H9 (cell line): ENCODE results near the gene MS4A15. TPM values are rescaled to one million over a fixed set of nuclear protein-coding genes. Genes with fewer than 3 reads are reported as not detected.

ENCODE experiments used
- DNase-seq: peaks from one replicate; pipeline ENCODE4 v3.0.0-alpha.2; 2017
- H2AFZ ChIP-seq: one replicate; pipeline ENCODE4 v1.6.1; 2013; ENCODE audit warnings: mild to moderate bottlenecking, low read length, control low read depth, moderate library complexity
- H2AK5ac ChIP-seq: 2 replicates; pipeline ENCODE4 v1.6.1; 2013; ENCODE audit warnings: low read length, control low read depth, mixed read lengths; ENCODE audit not compliant: insufficient read length
- H2BK120ac ChIP-seq: one replicate; pipeline ENCODE4 v1.6.1; 2013; ENCODE audit warnings: low read depth, mild to moderate bottlenecking, low read length, control low read depth, inconsistent platforms; ENCODE audit not compliant: poor library complexity, severe bottlenecking
- H2BK12ac ChIP-seq: 2 replicates; pipeline ENCODE4 v1.6.1; 2013; ENCODE audit warnings: low read length, control low read depth, mixed read lengths, low read depth; ENCODE audit not compliant: insufficient read length
- H2BK15ac ChIP-seq: 2 replicates; pipeline ENCODE4 v1.6.1; 2013; ENCODE audit warnings: low read depth, low read length, control low read depth
- H2BK20ac ChIP-seq: one replicate; pipeline ENCODE4 v1.6.1; 2013; ENCODE audit warnings: low read depth, mild to moderate bottlenecking, low read length, control low read depth, inconsistent platforms; ENCODE audit not compliant: poor library complexity, severe bottlenecking
- H2BK5ac ChIP-seq: 2 replicates; pipeline ENCODE4 v1.6.1; 2013; ENCODE audit warnings: low read length, control low read depth, mixed read lengths; ENCODE audit not compliant: insufficient read length
- H3K14ac ChIP-seq: 2 replicates; pipeline ENCODE4 v1.6.1; 2013; ENCODE audit warnings: low read length, control low read depth; ENCODE audit not compliant: insufficient read depth
- H3K18ac ChIP-seq: 2 replicates; pipeline ENCODE4 v1.6.1; 2013; ENCODE audit warnings: low read depth, mild to moderate bottlenecking, mixed read lengths, low read length, control low read depth; ENCODE audit not compliant: insufficient read length
- H3K23ac ChIP-seq: 2 replicates; pipeline ENCODE4 v1.6.1; 2013; ENCODE audit warnings: low read length, control low read depth, mixed read lengths, low read depth; ENCODE audit not compliant: insufficient read length
- H3K23me2 ChIP-seq: 2 replicates; pipeline ENCODE4 v1.6.1; 2013; ENCODE audit warnings: low read depth, mild to moderate bottlenecking, mixed read lengths, low read length, control low read depth; ENCODE audit not compliant: insufficient read length, poor library complexity, severe bottlenecking
- H3K27ac ChIP-seq: 2 replicates; pipeline ENCODE4 v1.5.1; 2013; ENCODE audit warnings: low read length, control low read depth, mixed read lengths, low read depth; ENCODE audit not compliant: insufficient read length
- H3K27me3 ChIP-seq: 2 replicates; pipeline ENCODE4 v1.6.1; 2013; ENCODE audit warnings: low read length, control low read depth, inconsistent platforms; ENCODE audit not compliant: insufficient read depth
- H3K4ac ChIP-seq: 2 replicates; pipeline ENCODE4 v1.6.1; 2013; ENCODE audit warnings: low read depth, mild to moderate bottlenecking, control low read depth, inconsistent platforms, low read length, moderate library complexity
- H3K4me1 ChIP-seq: 2 replicates; pipeline ENCODE4 v1.6.1; 2013; ENCODE audit warnings: low read length, control low read depth, inconsistent platforms; ENCODE audit not compliant: insufficient read depth
- H3K4me2 ChIP-seq: 2 replicates; pipeline ENCODE4 v1.6.1; 2013; ENCODE audit warnings: low read length, control low read depth, mixed read lengths; ENCODE audit not compliant: insufficient read length, insufficient read depth
- H3K56ac ChIP-seq: 2 replicates; pipeline ENCODE4 v1.6.1; 2013; ENCODE audit warnings: low read depth, mild to moderate bottlenecking, mixed read lengths, low read length, control low read depth; ENCODE audit not compliant: insufficient read length
- H3K79me1 ChIP-seq: 2 replicates; pipeline ENCODE4 v1.6.1; 2013; ENCODE audit warnings: low read depth, mild to moderate bottlenecking, moderate library complexity, low read length, control low read depth, inconsistent platforms; ENCODE audit not compliant: insufficient read depth, poor library complexity, severe bottlenecking
- H3K79me2 ChIP-seq: 2 replicates; pipeline ENCODE4 v1.6.1; 2013; ENCODE audit warnings: low read length, control low read depth, inconsistent platforms; ENCODE audit not compliant: insufficient read depth
- H3K9ac ChIP-seq: 2 replicates; pipeline ENCODE4 v1.6.1; 2013; ENCODE audit warnings: low read length, control low read depth, mixed read lengths; ENCODE audit not compliant: insufficient read length; ENCODE audit errors: extremely low read depth
- H3K9me3 ChIP-seq: one replicate; pipeline ENCODE4 v1.6.1; 2013; ENCODE audit warnings: low read depth, low read length, inconsistent platforms; ENCODE audit not compliant: control insufficient read depth
- H3T11ph ChIP-seq: one replicate; pipeline ENCODE4 v1.6.1; 2013; ENCODE audit warnings: mild to moderate bottlenecking, low read length, control low read depth, inconsistent platforms
- H4K20me1 ChIP-seq: one replicate; pipeline ENCODE4 v1.6.1; 2013; ENCODE audit not compliant: control insufficient read depth, insufficient read length, insufficient read depth
- H4K5ac ChIP-seq: 2 replicates; pipeline ENCODE4 v1.6.1; 2013; ENCODE audit warnings: low read depth, mild to moderate bottlenecking, mixed read lengths, low read length, control low read depth; ENCODE audit not compliant: insufficient read length
- H4K8ac ChIP-seq: replicated peaks from 2 replicates; pipeline ENCODE4 v1.6.1; 2013; ENCODE audit warnings: low read length, control low read depth, mixed read lengths, low read depth; ENCODE audit not compliant: insufficient read length
- H4K91ac ChIP-seq: 2 replicates; pipeline ENCODE4 v1.6.1; 2013; ENCODE audit warnings: low read depth, mild to moderate bottlenecking, moderate library complexity, mixed read lengths, low read length, control low read depth; ENCODE audit not compliant: insufficient read length
- H3K27ac Mint-ChIP-seq, 3 experiments: 2 replicates in 2 of 3; 3 replicates in 1 of 3; pipeline ENCODE4 v1.8.0; 2020 to 2021; ENCODE audit warnings: mixed read lengths in 3 of 3, mild to moderate bottlenecking in 1 of 3, moderate library complexity in 1 of 3
- H3K27me3 Mint-ChIP-seq: 2 replicates; pipeline ENCODE4 v1.8.0; 2021; ENCODE audit warnings: low read depth, mild to moderate bottlenecking, moderate library complexity, mixed read lengths
- H3K36me3 Mint-ChIP-seq, 3 experiments: 2 replicates in 2 of 3; 3 replicates in 1 of 3; pipeline ENCODE4 v1.8.0; 2020 to 2021; ENCODE audit warnings: low read depth in 3 of 3, mixed read lengths in 3 of 3; ENCODE audit not compliant: insufficient read depth in 1 of 3
- H3K4me1 Mint-ChIP-seq, 2 experiments: 2 replicates each; pipeline ENCODE4 v1.8.0; 2020; ENCODE audit warnings: mixed read lengths in 2 of 2
- H3K4me3 Mint-ChIP-seq, 2 experiments: 2 replicates in 1 of 2; 3 replicates in 1 of 2; pipeline ENCODE4 v1.8.0; 2020 to 2021; ENCODE audit warnings: mild to moderate bottlenecking in 2 of 2, mixed read lengths in 2 of 2, moderate library complexity in 1 of 2
- H3K9me3 Mint-ChIP-seq, 2 experiments: 2 replicates in 1 of 2; 3 replicates in 1 of 2; pipeline ENCODE4 v1.8.0; 2020; ENCODE audit warnings: mild to moderate bottlenecking in 2 of 2, mixed read lengths in 2 of 2, moderate library complexity in 1 of 2
- WGBS: extraction: QIAGEN DNeasy Blood & Tissue Kit; methylation state at CpG from one replicate; pipeline ENCODE4 v1.1.7; 2013; ENCODE audit warnings: missing lambda C conversion rate, low lambda C conversion rate, mixed read lengths; ENCODE audit not compliant: insufficient read length; ENCODE audit errors: extremely low coverage; 5-methylcytosine and 5-hydroxymethylcytosine counted together
- total RNA-seq: library from RNA; stranded (reverse); gene quantifications from 2 replicates; pipeline ENCODE4 v1.2.1, GENCODE V29; 2021
- TF ChIP-seq, protein P1 (sequence below): fragments of 200-600 bp; sonication (generic); conservative IDR thresholded peaks from 3 replicates; pipeline ENCODE4 v1.8.0; 2021; ENCODE audit warnings: antibody characterized with exemption, mild to moderate bottlenecking

Gene MS4A15
- total RNA-seq, 1 experiment from 2014 or later, result 0.11 TPM

DNA sequence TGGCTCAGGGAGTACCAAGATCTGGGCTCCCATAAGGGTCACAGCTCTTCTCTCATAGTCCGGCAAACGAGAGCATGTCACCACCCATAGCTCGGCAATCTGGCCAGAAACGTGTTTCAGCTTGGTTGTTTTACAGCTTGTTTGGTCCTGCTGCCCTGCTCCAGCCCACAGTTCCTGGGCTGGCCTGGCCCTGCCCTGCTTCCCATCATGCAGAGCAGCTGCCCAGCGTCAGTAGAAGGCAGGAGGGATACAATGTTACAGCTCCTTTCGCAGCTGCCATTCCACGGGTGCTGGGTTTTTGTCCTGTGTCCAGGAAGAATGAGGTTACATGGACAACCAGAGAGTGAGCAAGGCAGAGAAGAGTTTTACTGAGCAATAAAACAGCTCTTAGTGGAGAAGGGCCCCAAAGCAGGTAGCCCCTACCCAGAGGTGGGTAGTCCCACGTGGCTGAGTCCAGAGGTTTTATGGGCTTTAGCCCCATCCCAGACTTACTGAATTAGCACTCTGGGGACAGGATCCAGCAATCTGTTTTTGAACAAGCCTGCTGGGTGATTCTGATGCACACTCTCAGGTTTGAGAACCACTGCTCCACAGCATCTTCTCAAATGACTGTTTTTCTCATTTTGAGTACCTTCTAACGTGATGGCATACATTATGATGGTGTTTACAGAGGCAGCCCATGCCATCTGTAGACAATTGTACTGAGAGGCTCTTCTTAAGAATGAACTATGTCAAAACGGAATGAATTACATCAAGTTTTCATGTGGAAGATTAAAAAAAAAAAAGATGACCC, 37.9 kb upstream of the MS4A15 start:
- Histone ChIP-seq H4K91ac (no peak overlapping the region), H3K27ac (no peak overlapping the region), H3T11ph (no peak overlapping the region), H2BK120ac (no peak overlapping the region), H2BK15ac (no peak overlapping the region), H2BK5ac (no peak overlapping the region), H3K9me3 (no peaks in the 10 kb centered on the region), H3K4ac (no peak overlapping the region), H2AK5ac (no peak overlapping the region), H3K23ac (no peak overlapping the region), H3K4me2 (no peak overlapping the region), H3K79me1 (no peaks in the 10 kb centered on the region), H4K5ac (no peak overlapping the region), H3K27me3 (no peaks in the 10 kb centered on the region), H2AFZ (no peak overlapping the region), H3K79me2 (no peaks in the 10 kb centered on the region), H4K8ac (no peak overlapping the region), H3K14ac (no peak overlapping the region; the same call in 1 of the 2 replicates), H4K20me1 (no peaks in the 10 kb centered on the region), H3K56ac (no peak overlapping the region), H2BK12ac (no peak overlapping the region), H2BK20ac (no peak overlapping the region), H3K9ac (no peak overlapping the region), H3K4me1 (no peaks in the 10 kb centered on the region), H3K23me2 (no peaks in the 10 kb centered on the region), H3K18ac (no peak overlapping the region)
- H3K27ac Mint-ChIP-seq, result no peak overlapping the region
- WGBS, result no CpG with 5 or more reads among the region's 10 CpGs
- H3K4me3 Mint-ChIP-seq, result no peak overlapping the region
- no peaks in the 10 kb centered on the region for H3K4me1 Mint-ChIP-seq
- DNase-seq, result no peak
- H3K9me3 Mint-ChIP-seq, result peaks cover 15 to 22% of the 10 kb centered on the region in 2 experiments
- H3K36me3 Mint-ChIP-seq, result peaks cover 2 to 10% (median 2%) of the 10 kb centered on the region in 3 experiments; a peak in 5 of 7 replicates
- peaks cover 8% of the 10 kb centered on the region; the same call in 1 of the 2 replicates for H3K27me3 Mint-ChIP-seq
- TF ChIP-seq, protein P1, sequence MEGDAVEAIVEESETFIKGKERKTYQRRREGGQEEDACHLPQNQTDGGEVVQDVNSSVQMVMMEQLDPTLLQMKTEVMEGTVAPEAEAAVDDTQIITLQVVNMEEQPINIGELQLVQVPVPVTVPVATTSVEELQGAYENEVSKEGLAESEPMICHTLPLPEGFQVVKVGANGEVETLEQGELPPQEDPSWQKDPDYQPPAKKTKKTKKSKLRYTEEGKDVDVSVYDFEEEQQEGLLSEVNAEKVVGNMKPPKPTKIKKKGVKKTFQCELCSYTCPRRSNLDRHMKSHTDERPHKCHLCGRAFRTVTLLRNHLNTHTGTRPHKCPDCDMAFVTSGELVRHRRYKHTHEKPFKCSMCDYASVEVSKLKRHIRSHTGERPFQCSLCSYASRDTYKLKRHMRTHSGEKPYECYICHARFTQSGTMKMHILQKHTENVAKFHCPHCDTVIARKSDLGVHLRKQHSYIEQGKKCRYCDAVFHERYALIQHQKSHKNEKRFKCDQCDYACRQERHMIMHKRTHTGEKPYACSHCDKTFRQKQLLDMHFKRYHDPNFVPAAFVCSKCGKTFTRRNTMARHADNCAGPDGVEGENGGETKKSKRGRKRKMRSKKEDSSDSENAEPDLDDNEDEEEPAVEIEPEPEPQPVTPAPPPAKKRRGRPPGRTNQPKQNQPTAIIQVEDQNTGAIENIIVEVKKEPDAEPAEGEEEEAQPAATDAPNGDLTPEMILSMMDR, result no peak
